SU-DHL-6 (cell line): ENCODE results near the gene APOB.

Experiments used
- H2AFZ ChIP-seq: fragments of 200-600 bp; sonication (generic); 2 replicates; pipeline ENCODE4 v1.6.1; 2014; ENCODE audit warnings: low read depth, mild to moderate bottlenecking, moderate library complexity, mixed read lengths, antibody characterized with exemption, low read length; ENCODE audit not compliant: severe bottlenecking
- H3F3A ChIP-seq: fragments of 200-600 bp; shearing (Covaris generic); 2 replicates; pipeline ENCODE4 v1.6.0; 2016; ENCODE audit warnings: antibody characterized with exemption, mild to moderate bottlenecking; ENCODE audit not compliant: insufficient read depth
- H3K27ac ChIP-seq: fragments of 200-600 bp; sonication (generic); 2 replicates; pipeline ENCODE4 v1.5.1; 2016; ENCODE audit warnings: low read depth, mild to moderate bottlenecking, low read length, moderate library complexity, mixed read lengths
- H3K27me3 ChIP-seq: fragments of 200-600 bp; sonication (generic), shearing (Covaris generic); 2 replicates; pipeline ENCODE4 v1.6.0; 2014; ENCODE audit warnings: mild to moderate bottlenecking, low read length
- H3K36me3 ChIP-seq: fragments of 200-600 bp; sonication (generic); 2 replicates; pipeline ENCODE4 v1.6.1; 2014; ENCODE audit warnings: mild to moderate bottlenecking, low read length, mixed read lengths
- H3K4me2 ChIP-seq: fragments of 300-600, 200-600 bp; shearing (Covaris generic), sonication (generic); 2 replicates; pipeline ENCODE4 v1.6.0; 2014; ENCODE audit warnings: low read length, low read depth, mild to moderate bottlenecking; ENCODE audit not compliant: poor library complexity, severe bottlenecking
- H3K4me3 ChIP-seq: fragments of 200-600 bp; sonication (generic); 2 replicates; pipeline ENCODE4 v1.5.1; 2014; ENCODE audit warnings: antibody characterized with exemption, low read length, mild to moderate bottlenecking, mixed read lengths; ENCODE audit not compliant: insufficient read depth, poor library complexity, severe bottlenecking
- H3K79me2 ChIP-seq: fragments of 200-600 bp; sonication (generic); 2 replicates; pipeline ENCODE4 v1.6.1; 2014; ENCODE audit warnings: mild to moderate bottlenecking, low read length, moderate library complexity; ENCODE audit not compliant: insufficient read depth
- H3K9ac ChIP-seq: fragments of 200-600 bp; sonication (generic); 2 replicates; pipeline ENCODE4 v1.7.0; 2014; ENCODE audit warnings: mild to moderate bottlenecking, low read length
- H3K9me2 ChIP-seq: fragments of 200-600 bp; sonication (generic); replicated peaks from 2 replicates; pipeline ENCODE4 v1.6.1; 2014; ENCODE audit warnings: low read length; ENCODE audit not compliant: insufficient read depth
- H3K9me3 ChIP-seq: fragments of 200-600 bp; sonication (generic); 2 replicates; pipeline ENCODE4 v1.6.1; 2014; ENCODE audit warnings: low read length, mixed read lengths; ENCODE audit not compliant: insufficient read depth
- H4K20me1 ChIP-seq: fragments of 200-600 bp; sonication (generic); 2 replicates; pipeline ENCODE4 v1.6.1; 2014; ENCODE audit warnings: low read depth, mild to moderate bottlenecking, antibody characterized with exemption, low read length, moderate library complexity, mixed read lengths
- EZH2phosphoT487 ChIP-seq: fragments of 200-600 bp; sonication (generic), shearing (Covaris generic); conservative IDR thresholded peaks from 2 replicates; pipeline ENCODE4 v1.6.1; 2018; ENCODE audit warnings: mild to moderate bottlenecking, antibody characterized with exemption, low read length, moderate library complexity, mixed read lengths
- TF ChIP-seq, protein P1 (sequence below): fragments of 200-600 bp; sonication (generic); IDR thresholded peaks from one replicate; pipeline ENCODE4 v1.5.1; 2017; ENCODE audit warnings: antibody characterized with exemption, mild to moderate bottlenecking, low read length, moderate library complexity; ENCODE audit not compliant: insufficient read depth, poor library complexity, severe bottlenecking

The APOB gene

DNA sequence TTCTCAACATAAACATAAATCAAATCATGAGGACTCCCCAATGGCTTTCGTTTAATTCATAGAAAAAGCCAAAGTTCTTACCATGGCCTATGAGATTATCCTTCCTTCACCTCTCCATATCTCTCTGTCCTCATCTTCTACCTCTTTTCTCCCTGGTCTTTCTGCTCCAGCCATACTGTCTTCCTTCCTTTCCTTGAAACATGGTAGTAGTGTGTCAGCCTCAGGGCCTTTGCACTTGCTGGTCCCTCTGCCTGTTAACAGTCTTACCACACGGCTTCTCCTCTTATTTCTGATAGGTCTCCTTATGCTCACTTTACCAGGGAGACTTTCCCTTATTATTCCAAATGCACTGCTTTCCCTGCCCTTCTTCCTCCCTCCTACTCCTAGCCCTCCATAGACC, 25.6 kb downstream of the APOB start:
- H3K27me3 ChIP-seq: no peaks in the 10 kb centered on the region

DNA sequence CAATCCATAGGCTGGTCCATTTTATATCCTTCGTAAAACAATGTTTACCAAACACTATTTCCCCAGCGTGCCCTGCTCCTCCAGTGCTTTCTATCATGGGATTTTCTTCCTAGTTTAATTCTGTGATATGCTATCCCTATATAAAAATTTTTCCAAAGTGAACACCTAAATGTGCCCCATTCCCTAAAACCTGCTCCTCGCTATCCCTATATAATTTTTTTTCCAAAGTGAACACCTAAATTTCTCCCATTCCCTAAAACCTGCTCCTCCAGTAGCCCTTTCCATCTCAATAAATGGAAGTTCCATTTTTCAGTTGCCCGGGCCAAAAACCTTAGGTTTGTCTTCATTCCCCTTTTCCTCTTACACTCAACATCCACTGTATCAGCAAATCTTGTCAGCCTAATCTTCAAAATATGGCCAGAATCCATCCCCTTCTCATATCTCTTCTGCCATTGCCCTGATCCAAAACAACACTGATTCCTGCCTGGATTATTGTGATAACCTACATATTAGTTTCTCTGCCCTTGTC, 26.1 kb downstream of the APOB start:
- no peaks in the 10 kb centered on the region for H3F3A ChIP-seq
- no peak overlapping the region for H2AFZ ChIP-seq
- H3K27ac ChIP-seq: no peak overlapping the region
- H3K9ac ChIP-seq: no peak overlapping the region
- H3K9me3 ChIP-seq: no peaks in the 10 kb centered on the region
- TF ChIP-seq, protein P1, sequence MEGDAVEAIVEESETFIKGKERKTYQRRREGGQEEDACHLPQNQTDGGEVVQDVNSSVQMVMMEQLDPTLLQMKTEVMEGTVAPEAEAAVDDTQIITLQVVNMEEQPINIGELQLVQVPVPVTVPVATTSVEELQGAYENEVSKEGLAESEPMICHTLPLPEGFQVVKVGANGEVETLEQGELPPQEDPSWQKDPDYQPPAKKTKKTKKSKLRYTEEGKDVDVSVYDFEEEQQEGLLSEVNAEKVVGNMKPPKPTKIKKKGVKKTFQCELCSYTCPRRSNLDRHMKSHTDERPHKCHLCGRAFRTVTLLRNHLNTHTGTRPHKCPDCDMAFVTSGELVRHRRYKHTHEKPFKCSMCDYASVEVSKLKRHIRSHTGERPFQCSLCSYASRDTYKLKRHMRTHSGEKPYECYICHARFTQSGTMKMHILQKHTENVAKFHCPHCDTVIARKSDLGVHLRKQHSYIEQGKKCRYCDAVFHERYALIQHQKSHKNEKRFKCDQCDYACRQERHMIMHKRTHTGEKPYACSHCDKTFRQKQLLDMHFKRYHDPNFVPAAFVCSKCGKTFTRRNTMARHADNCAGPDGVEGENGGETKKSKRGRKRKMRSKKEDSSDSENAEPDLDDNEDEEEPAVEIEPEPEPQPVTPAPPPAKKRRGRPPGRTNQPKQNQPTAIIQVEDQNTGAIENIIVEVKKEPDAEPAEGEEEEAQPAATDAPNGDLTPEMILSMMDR: no peak
- TF ChIP-seq EZH2phosphoT487: no peak
- no peaks in the 10 kb centered on the region for H3K36me3 ChIP-seq
- no peaks in the 10 kb centered on the region for H4K20me1 ChIP-seq
- no peaks in the 10 kb centered on the region for H3K79me2 ChIP-seq
- H3K4me3 ChIP-seq: no peak overlapping the region
- H3K4me2 ChIP-seq: no peak overlapping the region
- no peaks in the 10 kb centered on the region for H3K9me2 ChIP-seq
- H3K27me3 ChIP-seq: no peaks in the 10 kb centered on the region

More for the DNA sequence above, 25.6 kb downstream of the APOB start:
- H3K9me2 ChIP-seq: no peaks in the 10 kb centered on the region
- no peaks in the 10 kb centered on the region for H4K20me1 ChIP-seq
- H3K79me2 ChIP-seq: no peaks in the 10 kb centered on the region
- H3K4me2 ChIP-seq: no peak overlapping the region
- H2AFZ ChIP-seq: no peak overlapping the region
- H3K4me3 ChIP-seq: no peak overlapping the region
- no peaks in the 10 kb centered on the region for H3F3A ChIP-seq
- no peaks in the 10 kb centered on the region for H3K36me3 ChIP-seq
- TF ChIP-seq, protein P1: no peak
- no peak for TF ChIP-seq EZH2phosphoT487
- H3K9me3 ChIP-seq: no peaks in the 10 kb centered on the region
- no peak overlapping the region for H3K27ac ChIP-seq
- no peak overlapping the region for H3K9ac ChIP-seq

DNA sequence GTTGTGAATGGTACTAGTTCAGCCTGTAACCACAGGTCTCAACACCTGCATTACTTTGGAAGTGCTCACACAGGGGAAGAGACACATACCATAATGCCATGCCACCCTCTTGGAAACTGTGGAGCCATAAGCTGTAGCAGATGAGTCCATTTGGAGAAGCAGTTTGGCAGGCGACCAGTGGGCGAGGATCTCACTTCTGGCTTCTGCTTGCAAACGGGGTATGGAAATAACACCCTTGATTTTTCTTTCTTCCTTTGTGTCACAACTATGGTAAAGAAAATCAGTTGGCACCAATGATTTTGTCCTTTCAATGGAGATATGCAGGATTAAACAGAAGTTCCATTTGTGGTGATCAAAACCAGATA, 28.6 kb downstream of the APOB start:
- no peaks in the 10 kb centered on the region for H3K79me2 ChIP-seq
- H3K9me3 ChIP-seq: no peaks in the 10 kb centered on the region
- H3K27ac ChIP-seq: no peak overlapping the region
- H2AFZ ChIP-seq: no peak overlapping the region
- no peak overlapping the region for H3K4me3 ChIP-seq
- no peaks in the 10 kb centered on the region for H3F3A ChIP-seq
- no peaks in the 10 kb centered on the region for H3K27me3 ChIP-seq
- H3K9ac ChIP-seq: no peak overlapping the region
- no peaks in the 10 kb centered on the region for H4K20me1 ChIP-seq
- H3K9me2 ChIP-seq: no peaks in the 10 kb centered on the region
- H3K36me3 ChIP-seq: no peaks in the 10 kb centered on the region
- H3K4me2 ChIP-seq: no peak overlapping the region
- no peak for TF ChIP-seq EZH2phosphoT487
- TF ChIP-seq, protein P1: no peak
